DND-41 (cell line): ENCODE data around the gene NOSIP.

Experiments
- ATAC-seq: fragments of 200-7000 bp; cut with Tn5 transposase; 3 replicates; pipeline ENCODE4 v1.9.1; 2021; ENCODE audit warnings: low read depth; ENCODE audit not compliant: insufficient read depth
- DNase-seq: peaks from one replicate; pipeline ENCODE4 v3.0.0-alpha.2; 2020
- H2AFZ ChIP-seq: 2 replicates; pipeline ENCODE4 v1.6.0; 2012; ENCODE audit warnings: low read depth, low read length
- H3K27ac ChIP-seq: 2 replicates; pipeline ENCODE4 v1.5.1; 2012; ENCODE audit warnings: low read length, inconsistent platforms
- H3K27me3 ChIP-seq: fragments of 200-600 bp; sonication (generic); 2 replicates; pipeline ENCODE4 v1.6.0; 2012; ENCODE audit warnings: low read length, mild to moderate bottlenecking, inconsistent platforms; ENCODE audit not compliant: insufficient read depth, poor library complexity
- H3K36me3 ChIP-seq: 2 replicates; pipeline ENCODE4 v1.5.1; 2012; ENCODE audit warnings: low read length, inconsistent platforms; ENCODE audit not compliant: insufficient read depth
- H3K4me1 ChIP-seq: 2 replicates; pipeline ENCODE4 v1.5.1; 2012; ENCODE audit warnings: mild to moderate bottlenecking, low read length; ENCODE audit not compliant: insufficient read depth
- H3K4me2 ChIP-seq: 2 replicates; pipeline ENCODE4 v1.6.0; 2012; ENCODE audit warnings: mild to moderate bottlenecking, moderate library complexity, low read length, inconsistent platforms; ENCODE audit not compliant: insufficient read depth
- H3K4me3 ChIP-seq, 2 experiments: fragments of 200-600 bp in 1 of 2; shearing (Covaris generic) in 1 of 2; 2 replicates each; pipeline ENCODE4 v1.5.1; 2012 to 2016; ENCODE audit warnings: inconsistent platforms in 2 of 2, low read length in 2 of 2, mild to moderate bottlenecking in 2 of 2, low read depth in 1 of 2, moderate library complexity in 1 of 2
- H3K79me2 ChIP-seq: 2 replicates; pipeline ENCODE4 v1.6.0; 2012; ENCODE audit warnings: low read length, inconsistent platforms; ENCODE audit not compliant: insufficient read depth
- H3K9ac ChIP-seq: 2 replicates; pipeline ENCODE4 v1.6.0; 2012; ENCODE audit warnings: low read depth, mild to moderate bottlenecking, inconsistent platforms, low read length, moderate library complexity
- H3K9me3 ChIP-seq: 2 replicates; pipeline ENCODE4 v1.5.1; 2012; ENCODE audit warnings: low read length, moderate library complexity, mild to moderate bottlenecking, inconsistent platforms; ENCODE audit not compliant: insufficient read depth, severe bottlenecking
- H4K20me1 ChIP-seq: 2 replicates; pipeline ENCODE4 v1.6.0; 2012; ENCODE audit warnings: low read length; ENCODE audit not compliant: insufficient read depth
- EZH2 ChIP-seq: IDR thresholded peaks from 3 replicates; pipeline ENCODE4 v1.6.1; 2012; ENCODE audit warnings: borderline replicate concordance, low read depth, mild to moderate bottlenecking, moderate library complexity, low read length, inconsistent platforms; ENCODE audit not compliant: severe bottlenecking
- TF ChIP-seq, protein P1 (sequence below): IDR thresholded peaks from 2 replicates; pipeline ENCODE4 v1.5.1; 2012; ENCODE audit warnings: borderline replicate concordance, low read length, moderate library complexity, mild to moderate bottlenecking; ENCODE audit not compliant: poor library complexity, severe bottlenecking; ENCODE audit errors: extremely low read depth

NOSIP gene

DNA sequence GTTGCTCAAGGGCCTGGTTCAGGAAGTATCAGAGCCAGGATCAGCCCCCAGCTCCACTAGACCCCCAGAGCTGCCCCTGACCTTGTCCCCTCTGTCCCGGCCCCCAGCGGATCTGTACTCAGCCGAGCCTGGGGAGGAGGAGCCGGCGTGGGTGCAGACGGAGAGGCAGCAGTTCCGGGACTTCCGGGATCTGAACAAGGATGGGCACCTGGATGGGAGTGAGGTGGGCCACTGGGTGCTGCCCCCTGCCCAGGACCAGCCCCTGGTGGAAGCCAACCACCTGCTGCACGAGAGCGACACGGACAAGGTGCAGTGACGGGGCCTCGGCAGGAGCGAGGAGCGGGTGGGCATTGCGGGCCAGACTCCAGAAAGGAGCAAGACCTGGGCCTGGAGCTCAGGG lies 37.9 kb downstream of the NOSIP start:
- no peak for ATAC-seq
- H3K36me3 ChIP-seq, result no peaks in the 10 kb centered on the region
- H3K4me3 ChIP-seq, result no peak overlapping the region
- DNase-seq, result no peak
- H2AFZ ChIP-seq, result no peak overlapping the region
- H3K4me1 ChIP-seq, result peaks cover 4% of the 10 kb centered on the region
- no peaks in the 10 kb centered on the region for H3K9me3 ChIP-seq
- H3K27ac ChIP-seq, result no peak overlapping the region
- H3K79me2 ChIP-seq, result no peaks in the 10 kb centered on the region
- no peaks in the 10 kb centered on the region for H4K20me1 ChIP-seq
- no peak overlapping the region for H3K4me2 ChIP-seq
- TF ChIP-seq, protein P1, sequence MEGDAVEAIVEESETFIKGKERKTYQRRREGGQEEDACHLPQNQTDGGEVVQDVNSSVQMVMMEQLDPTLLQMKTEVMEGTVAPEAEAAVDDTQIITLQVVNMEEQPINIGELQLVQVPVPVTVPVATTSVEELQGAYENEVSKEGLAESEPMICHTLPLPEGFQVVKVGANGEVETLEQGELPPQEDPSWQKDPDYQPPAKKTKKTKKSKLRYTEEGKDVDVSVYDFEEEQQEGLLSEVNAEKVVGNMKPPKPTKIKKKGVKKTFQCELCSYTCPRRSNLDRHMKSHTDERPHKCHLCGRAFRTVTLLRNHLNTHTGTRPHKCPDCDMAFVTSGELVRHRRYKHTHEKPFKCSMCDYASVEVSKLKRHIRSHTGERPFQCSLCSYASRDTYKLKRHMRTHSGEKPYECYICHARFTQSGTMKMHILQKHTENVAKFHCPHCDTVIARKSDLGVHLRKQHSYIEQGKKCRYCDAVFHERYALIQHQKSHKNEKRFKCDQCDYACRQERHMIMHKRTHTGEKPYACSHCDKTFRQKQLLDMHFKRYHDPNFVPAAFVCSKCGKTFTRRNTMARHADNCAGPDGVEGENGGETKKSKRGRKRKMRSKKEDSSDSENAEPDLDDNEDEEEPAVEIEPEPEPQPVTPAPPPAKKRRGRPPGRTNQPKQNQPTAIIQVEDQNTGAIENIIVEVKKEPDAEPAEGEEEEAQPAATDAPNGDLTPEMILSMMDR, result no peak
- no peak for TF ChIP-seq EZH2
- H3K27me3 ChIP-seq, result no peaks in the 10 kb centered on the region
- H3K9ac ChIP-seq, result no peak overlapping the region

DNA sequence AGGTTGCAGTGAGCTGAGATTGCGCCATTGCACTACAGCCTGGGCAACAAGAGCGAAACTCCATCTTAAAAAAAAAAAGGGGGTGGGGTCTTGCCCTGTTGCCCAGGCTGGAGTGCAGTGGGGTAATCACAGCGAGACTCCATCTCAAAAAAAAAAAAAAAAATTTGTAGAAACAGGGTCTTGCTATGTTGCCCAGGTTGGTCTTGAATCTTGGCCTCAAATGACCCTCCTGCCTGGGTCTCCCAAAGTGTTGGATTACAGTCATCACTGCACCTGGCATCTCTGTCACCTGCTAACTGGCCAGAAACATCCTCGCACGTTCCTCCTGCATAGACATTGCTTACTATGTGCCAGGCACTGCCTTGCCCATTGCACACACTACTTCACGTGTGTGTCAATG lies 38.4 kb downstream of the NOSIP start:
- H3K27ac ChIP-seq, result no peak overlapping the region
- no peak overlapping the region for H2AFZ ChIP-seq
- no peak overlapping the region for H3K4me3 ChIP-seq
- H3K79me2 ChIP-seq, result no peaks in the 10 kb centered on the region
- TF ChIP-seq EZH2, result no peak
- TF ChIP-seq, protein P1, result no peak
- no peaks in the 10 kb centered on the region for H4K20me1 ChIP-seq
- DNase-seq (no peak), ATAC-seq (no peak)
- no peaks in the 10 kb centered on the region for H3K9me3 ChIP-seq
- no peaks in the 10 kb centered on the region for H3K27me3 ChIP-seq
- no peaks in the 10 kb centered on the region for H3K36me3 ChIP-seq
- H3K4me2 ChIP-seq, result no peak overlapping the region
- H3K4me1 ChIP-seq, result peaks cover 3% of the 10 kb centered on the region
- H3K9ac ChIP-seq, result no peak overlapping the region

DNA sequence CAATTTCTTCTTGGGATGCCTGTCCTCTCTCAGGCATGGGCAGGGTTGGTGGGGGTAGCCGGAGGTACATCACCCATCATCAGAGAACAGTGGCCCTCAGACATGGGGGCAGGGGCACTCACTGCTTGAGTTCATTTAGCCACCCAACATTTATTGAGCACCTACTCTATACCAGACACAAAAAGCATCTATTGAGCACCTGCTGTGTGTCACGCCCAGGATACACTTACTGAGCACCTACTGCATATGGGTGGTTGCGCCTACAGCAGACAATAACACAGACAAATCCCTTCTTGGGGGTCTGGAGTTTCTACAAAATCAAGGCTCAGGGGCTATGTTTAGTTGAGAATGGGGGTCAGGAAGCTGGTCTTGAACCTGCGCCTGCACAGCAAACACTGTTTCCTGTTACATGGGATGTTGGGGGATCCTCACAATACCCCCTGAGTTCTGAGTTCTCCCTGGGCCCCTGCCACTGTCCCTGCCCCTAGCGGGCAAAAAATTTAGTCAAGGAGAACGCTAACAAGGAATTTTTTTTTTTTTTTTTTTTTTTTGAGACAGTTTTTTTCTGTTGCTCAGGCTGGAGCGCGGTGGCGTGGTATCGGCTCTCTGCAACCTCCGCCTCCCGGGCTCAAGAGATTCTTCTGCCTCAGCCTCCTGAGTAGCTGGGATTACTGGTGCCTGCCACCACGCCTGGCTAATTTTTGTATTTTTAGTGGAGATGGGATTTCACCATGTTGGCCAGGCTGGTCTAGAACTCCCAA lies 41.0 kb downstream of the NOSIP start:
- Histone ChIP-seq H3K4me1 (no peaks in the 10 kb centered on the region), H3K36me3 (no peaks in the 10 kb centered on the region), H3K9ac (no peak overlapping the region), H3K4me3 (no peak overlapping the region), H3K27ac (no peak overlapping the region), H3K4me2 (no peak overlapping the region), H3K27me3 (no peaks in the 10 kb centered on the region), H3K9me3 (no peaks in the 10 kb centered on the region), H2AFZ (no peak overlapping the region), H4K20me1 (no peaks in the 10 kb centered on the region), H3K79me2 (no peaks in the 10 kb centered on the region)
- TF ChIP-seq, protein P1, result no peak
- no peak for TF ChIP-seq EZH2
- ATAC-seq (no peak), DNase-seq (no peak)

DNA sequence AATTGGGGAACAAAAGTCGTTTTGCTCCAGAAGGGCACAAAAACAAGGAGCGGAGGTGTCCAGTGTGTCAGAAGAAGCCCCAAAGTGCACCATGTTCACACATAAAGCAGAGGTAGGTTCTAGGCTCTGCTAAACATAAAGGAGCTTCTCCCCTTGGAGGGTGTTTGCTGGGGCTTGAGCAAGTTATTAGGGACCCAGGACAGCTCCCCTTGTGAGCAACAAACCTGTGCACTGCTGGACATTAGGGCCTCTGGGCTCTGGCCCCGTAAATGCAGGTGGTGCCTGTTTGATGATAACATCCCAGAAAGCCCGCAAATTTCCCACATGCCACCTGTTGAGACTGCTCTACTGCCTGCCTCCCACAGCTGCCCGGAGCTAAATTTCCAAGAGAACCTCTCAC lies 41.7 kb downstream of the NOSIP start:
- H3K27me3 ChIP-seq, result no peaks in the 10 kb centered on the region
- no peak overlapping the region for H3K4me2 ChIP-seq

More for the DNA sequence above, 41.7 kb downstream of the NOSIP start:
- no peaks in the 10 kb centered on the region for H4K20me1 ChIP-seq
- H3K36me3 ChIP-seq, result no peaks in the 10 kb centered on the region
- no peak overlapping the region for H3K9ac ChIP-seq
- ATAC-seq (no peak), DNase-seq (no peak)
- H3K4me3 ChIP-seq, result no peak overlapping the region
- no peak overlapping the region for H3K27ac ChIP-seq
- H2AFZ ChIP-seq, result no peak overlapping the region
- TF ChIP-seq, protein P1, result no peak
- no peak for TF ChIP-seq EZH2
- no peaks in the 10 kb centered on the region for H3K4me1 ChIP-seq
- H3K9me3 ChIP-seq, result no peaks in the 10 kb centered on the region
- H3K79me2 ChIP-seq, result no peaks in the 10 kb centered on the region
